Ovary (tissue), 3 donors: ENCODE data around the gene TTC16.

Experiments
- CTCF ChIP-seq, 3 donors: fragments of 450-650 bp in 2 of 3; fragments of 200-600 bp in 1 of 3; IDR thresholded peaks; one replicate each; pipeline versions ENCODE4 v1.5.1 to v1.8.0; 2016 to 2022; ENCODE audit warnings: antibody characterized with exemption in 3 of 3, mild to moderate bottlenecking in 1 of 3
- POLR2A ChIP-seq: fragments of 450-650 bp; IDR thresholded peaks from one replicate; pipeline ENCODE4 v1.6.1; 2017; ENCODE audit warnings: antibody characterized with exemption, mild to moderate bottlenecking, moderate library complexity
- donor health status: DM: no; HTN: no; CAD: no.

GRCh38 chr9:127698985-127699670, 16.8 kb upstream of the TTC16 start:
- TF ChIP-seq CTCF (IDR thresholded peaks at IDR 0.05) (peak in 2 of 3 donors; percentile 21 to 23), POLR2A (peak; percentile 45)
